HL-60/S4 treated with phorbol 12-myristate 13-acetate at 8.2 ng/mL for 4 days and 3 days (cell line): ENCODE measurements around the gene KCNAB1.

Experiments used
- in situ Hi-C: fragments of 300-500 bp; cut with MboI; formaldehyde crosslinking; loops from 2 replicates; pipeline ENCODE4 v1.15.0; 2022; ENCODE audit warnings: low sequenced_read_pairs

KCNAB1 gene

GRCh38 chr3:156351783-156352182 is 231.4 kb downstream of the KCNAB1 start:
- in situ Hi-C loops: no loop called here

GRCh38 chr3:156352728-156353127 is 232.3 kb downstream of the KCNAB1 start:
- in situ Hi-C loops: no loop called here

GRCh38 chr3:156353563-156353962 is 233.2 kb downstream of the KCNAB1 start:
- in situ Hi-C loops: no loop called here

- in situ Hi-C loops: no loop called here
Observed at GRCh38 chr3:156356537-156357363, 236.4 kb downstream of the KCNAB1 start.

GRCh38 chr3:156358232-156358631 is 237.9 kb downstream of the KCNAB1 start:
- in situ Hi-C loops: no loop called here

GRCh38 chr3:156359368-156359767 is 239.0 kb downstream of the KCNAB1 start:
- in situ Hi-C loops: no loop called here

- in situ Hi-C loops: no loop called here
Observed at GRCh38 chr3:156360083-156360482, 239.7 kb downstream of the KCNAB1 start.

GRCh38 chr3:156360963-156361362 is 240.6 kb downstream of the KCNAB1 start:
- in situ Hi-C loops: no loop called here

GRCh38 chr3:156366559-156366958 is 246.2 kb downstream of the KCNAB1 start:
- in situ Hi-C loops: no loop called here

- in situ Hi-C loops: no loop called here
Observed at GRCh38 chr3:156368189-156368588, 247.8 kb downstream of the KCNAB1 start.

- in situ Hi-C loops: no loop called here
Observed at GRCh38 chr3:156371701-156372100, 251.3 kb downstream of the KCNAB1 start.

GRCh38 chr3:156373095-156373494 is 252.7 kb downstream of the KCNAB1 start:
- in situ Hi-C loops: no loop called here

- in situ Hi-C loops: no loop called here
Observed at GRCh38 chr3:156373654-156374053, 253.3 kb downstream of the KCNAB1 start.

GRCh38 chr3:156376199-156376598 is 255.8 kb downstream of the KCNAB1 start:
- in situ Hi-C loops: no loop called here

GRCh38 chr3:156377266-156377665 is 256.9 kb downstream of the KCNAB1 start:
- in situ Hi-C loops: no loop called here

- in situ Hi-C loops: no loop called here
Observed at GRCh38 chr3:156377718-156378117, 257.3 kb downstream of the KCNAB1 start.

- in situ Hi-C loops: no loop called here
Observed at GRCh38 chr3:156378871-156379270, 258.5 kb downstream of the KCNAB1 start.

- in situ Hi-C loops: no loop called here
Observed at GRCh38 chr3:156379327-156379726, 258.9 kb downstream of the KCNAB1 start.

GRCh38 chr3:156381253-156381652 is 260.9 kb downstream of the KCNAB1 start:
- in situ Hi-C loops: no loop called here

- in situ Hi-C loops: no loop called here
Observed at GRCh38 chr3:156382458-156383346, 262.3 kb downstream of the KCNAB1 start.

GRCh38 chr3:156383441-156384025 is 263.2 kb downstream of the KCNAB1 start:
- in situ Hi-C loops: no loop called here
